SK-N-MC (cell line): Measurements from ENCODE around the gene NHSL2.

Experiments used
- DNase-seq: peaks from one replicate; pipeline ENCODE4 v3.0.0-alpha.2; 2011; ENCODE audit warnings: low read depth, low spot score
- H3K27ac ChIP-seq: fragments of 200-600 bp; sonication (generic); 2 replicates; pipeline ENCODE4 v1.5.1; 2016; ENCODE audit warnings: mixed run types
- H3K36me3 ChIP-seq: fragments of 200-600 bp; sonication (generic); 2 replicates; pipeline ENCODE4 v1.6.1; 2017; ENCODE audit warnings: antibody characterized with exemption, low read length, mixed read lengths; ENCODE audit not compliant: insufficient read depth
- H3K4me3 ChIP-seq: fragments of 200-600 bp; sonication (generic); 2 replicates; pipeline ENCODE4 v1.5.1; 2016
- H3K9ac ChIP-seq: fragments of 200-600 bp; sonication (generic); 2 replicates; pipeline ENCODE4 v1.8.0; 2017; ENCODE audit warnings: mixed run types, mixed read lengths; ENCODE audit not compliant: insufficient read length
- H3K9me3 ChIP-seq: fragments of 200-600 bp; sonication (generic); 2 replicates; pipeline ENCODE4 v1.6.1; 2017; ENCODE audit warnings: low read depth, mild to moderate bottlenecking, antibody characterized with exemption, low read length, moderate library complexity, mixed read lengths
- EZH2 ChIP-seq: fragments of 200-600 bp; sonication (generic); IDR thresholded peaks from one replicate; pipeline ENCODE4 v1.6.1; 2017; ENCODE audit warnings: antibody characterized with exemption
- FOXP2 ChIP-seq: optimal IDR thresholded peaks from 2 replicates; pipeline ENCODE3; 2011; ENCODE audit warnings: mild to moderate bottlenecking, moderate library complexity; ENCODE audit not compliant: insufficient read depth; ENCODE audit errors: extremely low read length, control extremely low read depth
- POLR2AphosphoS5 ChIP-seq: IDR thresholded peaks from 2 replicates; pipeline ENCODE4 v1.6.1; 2012; ENCODE audit warnings: mild to moderate bottlenecking, low read depth, low read length, borderline replicate concordance

The NHSL2 gene

DNA sequence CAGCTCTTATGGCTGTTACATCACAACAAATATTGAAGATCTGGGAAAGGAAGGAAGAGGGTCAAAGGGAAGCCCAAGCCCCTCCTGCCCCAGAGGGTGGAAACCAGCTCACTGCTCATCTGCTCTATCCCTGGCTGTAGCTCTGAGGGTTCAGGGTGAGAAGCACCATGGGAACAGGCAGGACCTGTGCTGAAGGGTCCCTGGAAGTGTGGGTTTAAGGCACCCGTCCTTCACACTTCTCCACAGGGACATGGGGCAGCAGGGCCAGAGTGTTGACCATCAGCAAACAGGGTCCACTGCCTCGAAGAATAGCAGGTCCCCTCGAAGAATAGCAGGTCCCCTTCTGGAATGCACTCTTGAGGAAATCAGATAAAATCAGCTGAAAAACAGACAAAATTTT is 216.7 kb downstream of the NHSL2 start:
- Histone ChIP-seq H3K9ac (no peak overlapping the region), H3K4me3 (no peak overlapping the region), H3K9me3 (no peaks in the 10 kb centered on the region), H3K27ac (no peak overlapping the region), H3K36me3 (no peaks in the 10 kb centered on the region)
- TF ChIP-seq POLR2AphosphoS5 (no peak), EZH2 (no peak), FOXP2 (no peak)
- DNase-seq, result no peak

DNA sequence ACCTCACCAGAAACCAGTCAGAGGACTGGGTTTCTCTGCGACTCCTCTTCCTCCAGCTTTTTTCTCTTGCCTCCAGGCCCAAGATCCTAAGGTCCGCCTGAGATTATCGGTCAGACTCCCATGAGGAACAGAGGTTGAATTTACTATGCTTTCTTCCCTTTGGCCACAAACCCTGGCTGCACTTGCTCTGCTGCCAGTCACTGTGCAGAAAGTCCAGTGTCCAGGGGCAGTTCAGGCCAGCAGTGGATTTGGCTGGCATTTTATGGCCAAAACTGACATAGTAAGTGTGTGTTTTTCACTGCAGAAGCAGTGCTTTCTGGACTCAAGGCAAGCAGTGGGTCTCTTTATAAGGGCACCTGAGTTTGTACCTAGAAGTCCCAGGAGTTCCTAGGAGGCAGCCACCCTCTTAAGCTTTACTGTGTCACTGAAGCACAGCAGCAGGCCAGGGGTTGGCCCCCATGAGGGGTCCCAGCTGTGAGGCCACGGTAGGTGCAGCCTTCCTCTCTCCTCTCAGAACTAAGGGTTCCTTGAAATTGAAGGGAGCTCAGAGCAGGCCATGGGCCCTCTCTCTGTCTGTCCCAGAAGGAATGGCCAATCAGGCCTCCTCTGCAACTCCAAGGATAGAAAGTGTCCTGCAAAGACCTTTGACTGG is 217.7 kb downstream of the NHSL2 start:
- Histone ChIP-seq H3K9ac (no peak overlapping the region), H3K36me3 (no peaks in the 10 kb centered on the region), H3K9me3 (no peaks in the 10 kb centered on the region), H3K27ac (no peak overlapping the region), H3K4me3 (no peak overlapping the region)
- DNase-seq, result no peak
- TF ChIP-seq FOXP2 (no peak), EZH2 (no peak), POLR2AphosphoS5 (no peak)

DNA sequence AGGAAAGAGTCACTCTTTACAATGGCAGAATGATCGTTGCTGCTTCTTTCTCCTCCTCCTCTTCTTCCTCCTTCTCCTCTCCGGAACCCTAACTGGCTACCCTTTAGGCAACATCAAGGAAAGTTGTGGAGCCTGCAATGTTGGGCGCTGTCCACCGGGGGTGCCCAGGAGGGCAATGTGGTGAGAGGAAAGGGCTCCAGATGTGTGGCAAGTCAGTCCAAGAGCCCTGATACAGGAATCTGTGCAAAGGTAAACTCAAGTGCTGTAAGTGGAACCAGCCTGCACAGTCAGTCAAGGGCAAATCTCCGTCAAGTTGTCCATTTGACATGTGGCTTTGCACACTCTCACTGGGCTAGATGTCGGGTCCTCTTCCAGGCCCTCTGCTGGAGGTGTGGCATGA is 218.2 kb downstream of the NHSL2 start:
- no peak overlapping the region for H3K4me3 ChIP-seq
- H3K9ac ChIP-seq, result no peak overlapping the region
- no peaks in the 10 kb centered on the region for H3K9me3 ChIP-seq
- DNase-seq, result no peak
- TF ChIP-seq EZH2 (no peak), FOXP2 (no peak)
- no peaks in the 10 kb centered on the region for H3K36me3 ChIP-seq
- no peak overlapping the region for H3K27ac ChIP-seq

DNA sequence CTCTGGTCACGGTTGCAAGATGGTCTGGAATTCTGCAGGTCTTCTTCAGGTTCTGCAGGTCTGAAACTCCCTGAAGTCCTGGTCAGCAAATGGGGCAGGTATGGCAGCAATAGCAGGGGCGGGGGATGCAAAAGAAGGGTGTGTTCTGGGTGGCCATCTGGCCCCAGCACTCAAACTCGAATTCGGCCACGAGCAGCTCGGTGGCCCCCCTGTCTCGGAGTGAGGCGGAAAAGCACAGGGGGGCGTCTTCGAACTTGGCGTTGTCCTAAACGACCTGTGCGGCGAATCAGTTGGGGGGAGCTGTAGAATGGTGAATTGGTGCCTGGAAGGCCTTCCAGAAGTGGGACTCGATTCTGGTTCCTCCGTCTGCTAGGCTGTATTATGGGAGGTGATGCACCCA is 219.0 kb downstream of the NHSL2 start:
- no peaks in the 10 kb centered on the region for H3K36me3 ChIP-seq

DNA sequence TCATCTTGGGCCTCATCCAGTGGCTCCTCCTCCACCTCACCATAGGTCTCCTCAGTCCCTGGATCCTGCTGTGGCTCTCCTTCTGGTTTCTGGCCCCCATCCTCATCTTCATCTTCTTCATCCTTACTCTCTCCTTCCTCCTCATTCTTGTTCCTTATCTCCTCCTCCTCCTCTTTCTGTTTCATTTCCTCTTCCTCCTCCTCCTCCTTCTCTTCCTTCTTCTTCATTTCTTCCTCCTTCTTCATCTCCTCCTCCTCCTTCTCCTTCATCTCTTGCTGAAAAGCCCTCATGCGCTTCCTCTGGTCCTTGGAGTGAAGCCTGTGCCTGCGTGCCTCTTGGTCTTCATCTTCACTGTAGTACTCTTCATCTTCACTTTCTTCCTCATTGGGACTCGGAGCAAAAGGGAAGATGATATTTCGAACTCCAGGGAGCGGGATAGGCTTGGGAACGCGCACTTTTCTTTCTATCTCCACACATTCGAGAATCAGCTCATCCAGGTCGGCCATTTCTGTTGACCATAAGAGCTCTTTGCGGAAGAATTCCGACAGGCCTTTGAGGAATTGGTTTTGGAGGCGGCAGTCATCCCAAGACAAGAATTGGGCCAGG is 219.6 kb downstream of the NHSL2 start:
- Histone ChIP-seq H3K27ac (no peak overlapping the region), H3K9me3 (no peaks in the 10 kb centered on the region), H3K9ac (no peak overlapping the region), H3K4me3 (no peak overlapping the region), H3K36me3 (no peaks in the 10 kb centered on the region)
- TF ChIP-seq FOXP2 (no peak), EZH2 (no peak), POLR2AphosphoS5 (no peak)
- no peak for DNase-seq

More for the DNA sequence above, 219.0 kb downstream of the NHSL2 start:
- H3K9ac ChIP-seq, result no peak overlapping the region
- no peaks in the 10 kb centered on the region for H3K9me3 ChIP-seq
- H3K4me3 ChIP-seq, result no peak overlapping the region
- H3K27ac ChIP-seq, result no peak overlapping the region
- DNase-seq, result no peak
- no peak for TF ChIP-seq FOXP2
- no peak for TF ChIP-seq POLR2AphosphoS5
- TF ChIP-seq EZH2, result no peak

DNA sequence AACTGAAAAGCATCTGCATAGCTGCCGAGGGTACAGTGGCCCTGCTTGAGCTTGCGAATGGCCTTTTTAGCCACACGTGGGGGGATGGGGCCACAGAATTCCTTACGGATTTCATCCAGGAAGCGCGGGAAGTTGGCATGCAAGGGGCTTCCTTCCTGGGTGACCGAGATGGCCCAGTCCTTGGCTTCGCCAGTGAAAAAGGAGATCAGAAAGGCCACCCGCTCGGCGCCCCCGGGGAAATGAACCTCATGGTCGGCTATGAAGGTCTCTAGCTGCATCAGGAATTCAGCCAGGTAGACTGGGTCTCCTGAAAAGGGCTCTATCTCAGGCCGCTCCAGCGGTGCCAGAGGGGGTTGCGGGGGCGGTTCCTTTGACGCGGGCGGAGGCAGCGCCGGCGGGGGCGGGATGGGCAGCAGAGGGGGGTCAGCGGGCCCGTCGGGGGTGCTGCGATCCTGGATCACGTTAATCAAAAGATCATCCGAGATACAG is 220.2 kb downstream of the NHSL2 start:
- no peak overlapping the region for H3K9ac ChIP-seq
- H3K4me3 ChIP-seq, result no peak overlapping the region
- H3K36me3 ChIP-seq, result no peaks in the 10 kb centered on the region
- TF ChIP-seq EZH2 (no peak), FOXP2 (no peak), POLR2AphosphoS5 (no peak)
- H3K9me3 ChIP-seq, result no peaks in the 10 kb centered on the region
- no peak overlapping the region for H3K27ac ChIP-seq
- DNase-seq, result no peak

DNA sequence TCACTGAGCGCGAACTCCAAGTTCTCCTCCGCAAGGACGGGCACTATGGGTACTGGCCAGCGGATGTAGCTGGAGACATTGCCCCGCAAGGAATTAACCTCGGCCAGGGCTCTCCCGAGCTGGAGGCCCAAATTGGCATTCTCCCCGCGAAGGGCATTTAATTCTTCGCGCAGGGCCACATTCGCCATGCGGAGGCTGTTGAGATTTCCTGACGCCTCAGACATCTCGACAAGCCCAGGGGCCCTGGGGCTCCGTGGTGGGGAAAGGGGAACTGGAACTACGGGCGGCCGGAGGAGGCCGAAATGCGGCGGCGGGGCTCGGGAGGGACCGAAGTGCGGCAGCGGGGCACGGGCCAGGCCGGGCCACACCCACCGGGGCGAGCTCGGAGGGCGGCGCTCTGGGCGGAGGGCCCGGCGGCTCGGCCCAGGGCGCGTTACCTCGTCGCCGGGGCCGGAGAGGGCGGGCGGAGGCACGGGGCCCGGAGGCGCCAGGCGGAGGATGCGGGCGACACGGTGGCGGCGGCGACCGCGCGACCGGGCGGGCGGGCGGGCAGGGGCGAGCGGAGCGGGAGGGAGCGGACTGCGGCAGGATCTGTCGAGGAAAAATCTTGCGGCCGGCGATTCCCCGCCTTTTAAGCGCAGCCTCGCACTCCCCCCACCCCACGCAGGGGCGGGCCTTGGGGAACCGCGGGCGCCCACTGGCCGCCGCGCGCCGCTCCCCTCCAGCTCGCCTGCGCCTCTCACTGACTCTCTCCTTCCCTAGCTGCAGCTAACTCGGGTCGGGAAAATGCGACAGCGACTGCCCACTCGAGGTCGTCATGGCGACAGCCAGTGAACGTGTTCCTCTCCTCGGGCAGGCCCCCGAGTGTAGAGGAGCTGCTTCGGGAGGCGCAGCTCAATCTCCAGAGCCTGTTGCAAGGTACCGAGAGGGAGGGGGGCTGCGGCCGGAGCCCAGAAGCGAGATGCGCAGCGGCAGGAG is 221.0 kb downstream of the NHSL2 start, which contains the start of gene RTL5:
TSS of gene RTL5 (minus strand) at position 599 of the 978 bp plus-strand sequence.
- TF ChIP-seq EZH2 (peak; percentile 11), POLR2AphosphoS5 (no peak)

DNA sequence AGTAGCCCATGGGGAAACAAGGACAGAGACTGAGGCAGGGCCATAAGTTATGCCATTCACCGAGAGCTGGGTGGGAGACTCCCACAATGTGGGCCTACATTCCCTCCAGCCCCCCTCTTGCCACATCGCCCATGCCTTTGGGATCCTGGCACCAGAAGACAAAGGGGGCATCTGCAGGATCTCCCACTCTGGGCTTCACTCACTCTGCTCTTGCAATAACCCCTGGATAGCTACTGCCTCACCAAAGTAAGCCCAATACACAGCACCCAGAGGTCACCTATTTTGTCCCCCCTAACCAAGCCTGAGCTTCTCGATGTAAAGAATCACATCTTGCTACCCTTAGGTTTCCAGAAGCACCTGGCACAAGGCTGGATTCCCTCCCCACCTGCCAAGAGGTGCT is 221.8 kb downstream of the NHSL2 start:
- Histone ChIP-seq H3K36me3 (no peaks in the 10 kb centered on the region), H3K27ac (no peak overlapping the region), H3K9ac (no peak overlapping the region), H3K4me3 (no peak overlapping the region), H3K9me3 (no peaks in the 10 kb centered on the region)
- DNase-seq, result no peak
- no peak for TF ChIP-seq FOXP2
- no peak for TF ChIP-seq EZH2
- TF ChIP-seq POLR2AphosphoS5, result no peak

More for the DNA sequence above, 221.0 kb downstream of the NHSL2 start, which contains the start of gene RTL5:
- Histone ChIP-seq H3K27ac (no peak within 1 kb of the TSS), H3K36me3 (no peaks in the 10 kb centered on the region), H3K9me3 (no peaks in the 10 kb centered on the region), H3K9ac (no peak within 1 kb of the TSS), H3K4me3 (peak within 1 kb of the TSS; percentile 58)
- DNase-seq, result no peak
